ENCODE results near the gene ANKS1A.
"Not testable (repeated sequence)": the region's sequence is repeated elsewhere in the genome, so short reads cannot be mapped to it uniquely, and the experiment has no call there.

ANKS1A gene

GRCh38 chr6:34924831-34925625 lies 36.0 kb downstream of the ANKS1A start:
- H3K27ac ChIP-seq: no peak overlapping the region
- TF ChIP-seq CTCF (conservative IDR thresholded peaks at IDR 0.05) (no peak), ZFX (IDR thresholded peaks at IDR 0.05) (no peak)

GRCh38 chr6:34926655-34927054 lies 37.6 kb downstream of the ANKS1A start:
- H3K27ac ChIP-seq: no peak overlapping the region
- no peak for TF ChIP-seq ZFX (IDR thresholded peaks at IDR 0.05)
- TF ChIP-seq CTCF (conservative IDR thresholded peaks at IDR 0.05): no peak

GRCh38 chr6:34928220-34928619 lies 39.2 kb downstream of the ANKS1A start:
- no peak for TF ChIP-seq CTCF (conservative IDR thresholded peaks at IDR 0.05)
- no peak for TF ChIP-seq ZFX (IDR thresholded peaks at IDR 0.05)
- no peak overlapping the region for H3K27ac ChIP-seq

GRCh38 chr6:34928695-34929094 lies 39.6 kb downstream of the ANKS1A start:
- no peak overlapping the region for H3K27ac ChIP-seq
- TF ChIP-seq ZFX (IDR thresholded peaks at IDR 0.05): no peak
- no peak for TF ChIP-seq CTCF (conservative IDR thresholded peaks at IDR 0.05)

- TF ChIP-seq ZFX (IDR thresholded peaks at IDR 0.05) (no peak), CTCF (conservative IDR thresholded peaks at IDR 0.05) (no peak)
- H3K27ac ChIP-seq: no peak overlapping the region
These were observed 40.4 kb downstream of the ANKS1A start for GRCh38 chr6:34929241-34929978.

GRCh38 chr6:34930221-34930620 lies 41.2 kb downstream of the ANKS1A start:
- TF ChIP-seq CTCF (conservative IDR thresholded peaks at IDR 0.05) (no peak), ZFX (IDR thresholded peaks at IDR 0.05) (no peak)

GRCh38 chr6:34932202-34932601 lies 43.1 kb downstream of the ANKS1A start:
- not testable (repeated sequence) for H3K27ac ChIP-seq

More at GRCh38 chr6:34930221-34930620, 41.2 kb downstream of the ANKS1A start:
- no peak overlapping the region for H3K27ac ChIP-seq

All from C4-2B (cell line).